Pancreas (tissue), 10 donors: ENCODE measurements around the gene CHCHD1. TPM values are rescaled to one million over a fixed set of nuclear protein-coding genes. Genes with fewer than 3 reads are reported as not detected.

Experiments used
- ATAC-seq, 4 donors: fragments of 200-7000 bp; cut with Tn5 transposase; one replicate each; pipeline versions ENCODE4 v1.8.0 to v1.9.1; 2020; ENCODE audit warnings: mild to moderate bottlenecking in 4 of 4, moderate library complexity in 4 of 4
- DNase-seq, 6 donors: peaks; one replicate each; pipeline ENCODE4 v3.0.0-alpha.2; 2020
- FAIRE-seq: peaks from 2 replicates; lab custom pipeline; 2012; peaks lifted over from hg19 to GRCh38; lab: Jason Lieb, UNC
- H3K27ac ChIP-seq, 4 donors: fragments of 200-600 bp; sonication (generic); 1 replicate in 3 of 4; 2 replicates in 1 of 4; pipeline versions ENCODE4 v1.5.0 to v1.8.0; 2020
- H3K27me3 ChIP-seq, 4 donors: fragments of 200-600 bp; one replicate each; pipeline ENCODE4 v1.8.0; 2021
- H3K36me3 ChIP-seq, 3 donors: fragments of 200-600 bp; sonication (generic) in 1 of 3; one replicate each; pipeline versions ENCODE4 v1.5.0 to v1.8.0; 2020 to 2021
- H3K4me1 ChIP-seq, 3 donors: fragments of 200-600 bp; one replicate each; pipeline ENCODE4 v1.8.0; 2021
- H3K4me3 ChIP-seq, 4 donors: fragments of 200-600 bp; sonication (generic) in 2 of 4; one replicate each; pipeline versions ENCODE4 v1.5.0 to v1.8.0; 2020 to 2021
- H3K9me3 ChIP-seq, 4 donors: fragments of 200-600 bp; one replicate each; pipeline ENCODE4 v1.8.0; 2021
- CTCF ChIP-seq, 4 donors: fragments of 200-600 bp; sonication (generic) in 3 of 4; IDR thresholded peaks; one replicate each; pipeline versions ENCODE4 v1.5.0 to v1.8.0; 2021; ENCODE audit warnings: antibody characterized with exemption in 4 of 4
- WGBS, 2 donors: extraction: QIAGEN DNeasy Blood & Tissue Kit; methylation state at CpG; one replicate each; pipeline ENCODE4 v1.1.7; 2013; 5-methylcytosine and 5-hydroxymethylcytosine counted together
- intact Hi-C, 3 donors: fragments of 100-400 bp; cut with DNase I; formaldehyde crosslinking; loops; one replicate each; pipeline versions ENCODE4 v1.11.1 to v1.14.2; 2022
- polyA plus RNA-seq, 2 donors: library from polyadenylated mRNA; stranded (reverse); fragments of 200-250 nt; gene quantifications; one replicate each; pipeline ENCODE4 v1.2.3, GENCODE V29; 2013
- total RNA-seq, 6 donors: library from RNA; stranded (reverse); fragmentation: NEBNext Ultra II Directional in 4 of 6; extraction: Animal tissue kit (Norgen Biotek cat#: 25700) in 4 of 6; gene quantifications; one replicate each; pipeline versions ENCODE4 v1.2.1 to v1.2.4, GENCODE V29; 2021 to 2023
- donor health status: healthy with polysubstance abuse.
- donor health status: DM: no; HTN: no; CAD: no; lungs with moderate emphysema.
- donor health status: DM: no; HTN: no; CAD: no.
- donor health status: control.
- donor health status: control.
- donor health status: Bipolar disorder and iron deficiency.
- donor health status: DM: yes; HTN: yes; CAD: no.
- donor health status: DM: no; HTN: no; CAD: no.
- donor health status: DM: no; HTN: no; CAD: no.
- donor health status: DM: yes; HTN: yes; CAD: no.

CHCHD1 gene
- total and polyA plus RNA-seq, 8 donors, result 4.4 to 31.7 (median 8.3) TPM

GRCh38 chr10:73812657-73813056 is 30.8 kb downstream of the CHCHD1 start:
- H3K27ac ChIP-seq, result peak overlapping the region in 2 of 4 donors; percentile 28 to 82
- ATAC-seq, result no peak
- H3K4me3 ChIP-seq, result no peak overlapping the region
- no peak for FAIRE-seq
- H3K4me1 ChIP-seq, result peaks cover 0 to 11% (median 0%) of the 10 kb centered on the region in 3 donors
- no peak for TF ChIP-seq CTCF (IDR thresholded peaks at IDR 0.05)
- peaks cover 0 to 4% (median 0%) of the 10 kb centered on the region in 3 donors for H3K36me3 ChIP-seq
- intact Hi-C loops, result no loop called here
- WGBS, 2 donors, result 86 to 97% methylated on average over 4 of the region's 4 CpGs
- H3K27me3 ChIP-seq, result no peaks in the 10 kb centered on the region
- no peaks in the 10 kb centered on the region for H3K9me3 ChIP-seq
- DNase-seq, result no peak

GRCh38 chr10:73813333-73813732 is 31.5 kb downstream of the CHCHD1 start:
- H3K27me3 ChIP-seq, result no peaks in the 10 kb centered on the region
- no peak for FAIRE-seq
- no peak overlapping the region for H3K27ac ChIP-seq
- no peak for DNase-seq
- intact Hi-C loops, result no loop called here
- peaks cover 0 to 11% (median 0%) of the 10 kb centered on the region in 3 donors for H3K4me1 ChIP-seq
- no peak overlapping the region for H3K4me3 ChIP-seq
- ATAC-seq, result no peak
- WGBS, 2 donors, result 86 to 88% methylated on average over 7 of the region's 7 CpGs
- no peaks in the 10 kb centered on the region for H3K36me3 ChIP-seq
- no peak for TF ChIP-seq CTCF (IDR thresholded peaks at IDR 0.05)
- no peaks in the 10 kb centered on the region for H3K9me3 ChIP-seq

- intact Hi-C loops, result no loop called here
Measured at GRCh38 chr10:73814276-73814895, 32.5 kb downstream of the CHCHD1 start.

GRCh38 chr10:73814896-73815718 is 33.3 kb downstream of the CHCHD1 start:
- no peak for ATAC-seq
- WGBS, 2 donors, result 83 to 85% methylated on average over 22 of the region's 22 CpGs
- no peak for DNase-seq
- H3K9me3 ChIP-seq, result no peaks in the 10 kb centered on the region
- no peak for FAIRE-seq
- H3K27me3 ChIP-seq, result no peaks in the 10 kb centered on the region
- H3K36me3 ChIP-seq, result no peaks in the 10 kb centered on the region
- no peak for TF ChIP-seq CTCF (IDR thresholded peaks at IDR 0.05)
- intact Hi-C loops, result no loop called here
- peak overlapping the region in 1 of 4 donors; percentile 11 for H3K27ac ChIP-seq
- H3K4me1 ChIP-seq, result peaks cover 5 to 7% (median 6%) of the 10 kb centered on the region in 3 donors
- H3K4me3 ChIP-seq, result no peak overlapping the region

More at GRCh38 chr10:73814276-73814895, 32.5 kb downstream of the CHCHD1 start:
- peaks cover 0 to 8% (median 2%) of the 10 kb centered on the region in 3 donors for H3K4me1 ChIP-seq
- WGBS, 2 donors, result 87 to 88% methylated on average over 13 of the region's 13 CpGs
- no peak for FAIRE-seq
- H3K27ac ChIP-seq, result no peak overlapping the region
- H3K4me3 ChIP-seq, result no peak overlapping the region
- ATAC-seq, result no peak
- no peak for TF ChIP-seq CTCF (IDR thresholded peaks at IDR 0.05)
- H3K27me3 ChIP-seq, result no peaks in the 10 kb centered on the region
- DNase-seq, result no peak
- no peaks in the 10 kb centered on the region for H3K36me3 ChIP-seq
- no peaks in the 10 kb centered on the region for H3K9me3 ChIP-seq

GRCh38 chr10:73815719-73816030 is 33.8 kb downstream of the CHCHD1 start:
- Histone ChIP-seq H3K9me3 (no peaks in the 10 kb centered on the region), H3K4me1 (peaks cover 5 to 7% (median 6%) of the 10 kb centered on the region in 3 donors), H3K4me3 (no peak overlapping the region), H3K27ac (peak overlapping the region in 1 of 4 donors; percentile 11), H3K36me3 (no peaks in the 10 kb centered on the region), H3K27me3 (no peaks in the 10 kb centered on the region)
- intact Hi-C loops, result no loop called here
- no peak for TF ChIP-seq CTCF (IDR thresholded peaks at IDR 0.05)
- no peak for ATAC-seq
- FAIRE-seq, result no peak
- DNase-seq, result no peak
